HUES64 (cell line): ENCODE data around the gene MEGF11.
"Not testable (repeated sequence)": the region's sequence is repeated elsewhere in the genome, so short reads cannot be mapped to it uniquely, and the experiment has no call there.

Source experiments
- H3K27ac ChIP-seq: 2 replicates; pipeline ENCODE4 v1.7.0; 2013; ENCODE audit warnings: low read depth, low read length, inconsistent platforms
- H3K27me3 ChIP-seq: 2 replicates; pipeline ENCODE4 v1.6.1; 2013; ENCODE audit warnings: mild to moderate bottlenecking, low read length; ENCODE audit not compliant: insufficient read depth
- H3K36me3 ChIP-seq: 2 replicates; pipeline ENCODE4 v1.6.1; 2013; ENCODE audit warnings: mild to moderate bottlenecking, low read length; ENCODE audit not compliant: insufficient read depth
- H3K4me1 ChIP-seq: 2 replicates; pipeline ENCODE4 v1.6.1; 2013; ENCODE audit warnings: mild to moderate bottlenecking, low read length, moderate library complexity; ENCODE audit not compliant: insufficient read depth
- H3K4me3 ChIP-seq: 2 replicates; pipeline ENCODE4 v1.5.1; 2013; ENCODE audit warnings: mild to moderate bottlenecking, low read length, moderate library complexity
- H3K9ac ChIP-seq: 2 replicates; pipeline ENCODE4 v1.6.1; 2013; ENCODE audit warnings: mild to moderate bottlenecking, low read depth, low read length
- H3K9me3 ChIP-seq: 2 replicates; pipeline ENCODE4 v1.6.1; 2013; ENCODE audit warnings: low read depth, low read length; ENCODE audit not compliant: insufficient read depth
- WGBS: fragments of 150-250, 120-280 bp; methylation state at CpG from one replicate; pipeline ENCODE4 v1.1.7; 2013; ENCODE audit warnings: missing lambda C conversion rate; 5-methylcytosine and 5-hydroxymethylcytosine counted together

The MEGF11 gene

GRCh38 chr15:65978110-65978509 is 275.4 kb downstream of the MEGF11 start:
- 83% methylated on average over 1 of the region's 1 CpG for WGBS
- Histone ChIP-seq H3K27me3 (peaks cover 6% of the 10 kb centered on the region), H3K36me3 (no peaks in the 10 kb centered on the region), H3K9me3 (no peaks in the 10 kb centered on the region), H3K4me3 (no peak overlapping the region), H3K4me1 (peaks cover 16% of the 10 kb centered on the region), H3K27ac (no peak overlapping the region), H3K9ac (no peak overlapping the region)

- not testable (repeated sequence) for H3K27me3 ChIP-seq, H3K9ac ChIP-seq, H3K4me3 ChIP-seq, H3K4me1 ChIP-seq, H3K36me3 ChIP-seq, H3K9me3 ChIP-seq, H3K27ac ChIP-seq
- 90% methylated on average over 7 of the region's 7 CpGs for WGBS
Measured at GRCh38 chr15:65976196-65976595, 277.4 kb downstream of the MEGF11 start.

- no peaks in the 10 kb centered on the region for H3K9me3 ChIP-seq
- H3K4me1 ChIP-seq = 0 out of 2 replicates have a peak, but pooled peaks cover 5% of the 10 kb centered on the region
- no peaks in the 10 kb centered on the region for H3K27me3 ChIP-seq
Measured at GRCh38 chr15:65971741-65971995, 281.9 kb downstream of the MEGF11 start.

GRCh38 chr15:65970937-65971740 is 282.4 kb downstream of the MEGF11 start:
- H3K9ac ChIP-seq = no peak overlapping the region
- H3K4me3 ChIP-seq = no peak overlapping the region
- 87% methylated on average over 8 of the region's 8 CpGs for WGBS

More at GRCh38 chr15:65971741-65971995, 281.9 kb downstream of the MEGF11 start:
- Histone ChIP-seq H3K4me3 (no peak overlapping the region), H3K36me3 (no peaks in the 10 kb centered on the region), H3K9ac (no peak overlapping the region), H3K27ac (no peak overlapping the region)

DNA sequence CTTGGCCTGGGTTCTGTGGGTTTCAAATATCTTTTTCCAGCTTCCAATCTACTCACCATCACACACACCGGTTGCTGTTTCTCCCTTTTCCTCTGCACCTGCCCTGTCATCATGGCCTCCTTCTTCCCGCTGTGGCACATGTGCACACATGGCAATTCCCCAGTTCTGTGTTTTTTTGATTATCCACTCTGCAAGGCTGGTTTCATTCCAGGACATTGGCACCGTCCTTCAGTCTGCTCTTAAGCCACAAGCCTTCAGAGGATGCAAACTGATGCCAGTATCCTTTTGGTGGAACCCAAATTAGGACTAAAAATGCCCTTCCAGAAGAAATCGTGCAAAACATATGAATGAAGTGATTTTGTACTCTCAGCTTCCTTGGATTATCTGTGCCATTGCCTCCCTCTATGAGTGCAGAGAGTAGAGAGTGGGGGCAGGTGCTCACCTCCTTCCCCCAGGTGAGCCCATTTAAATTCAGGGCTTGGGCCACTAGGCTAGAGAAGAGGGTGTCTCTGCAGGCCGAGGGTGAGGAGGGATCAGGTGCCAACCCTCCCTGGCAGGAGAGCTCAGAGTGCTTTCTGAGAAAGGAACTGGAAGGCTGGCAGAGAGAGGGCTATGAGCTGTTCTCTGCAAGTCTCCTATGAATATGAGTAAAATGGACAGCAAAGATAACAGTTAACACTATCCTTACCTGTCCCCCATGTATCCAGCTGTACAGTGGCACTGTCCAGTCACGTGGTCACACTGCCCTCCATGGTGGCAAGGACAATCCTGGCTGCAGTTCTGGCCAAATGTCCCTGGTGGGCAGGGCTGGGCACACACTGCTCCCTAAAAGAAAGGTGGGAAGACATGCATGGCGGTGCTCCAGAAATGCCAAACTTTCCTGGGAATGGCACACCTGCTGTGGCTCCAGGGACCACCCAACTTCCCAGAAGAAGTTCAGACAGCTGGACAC is 283.4 kb downstream of the MEGF11 start:
- 90% methylated on average over 7 of the region's 7 CpGs for WGBS
- no peaks in the 10 kb centered on the region for H3K9me3 ChIP-seq
- H3K4me3 ChIP-seq = no peak overlapping the region
- peaks cover 7% of the 10 kb centered on the region; the same call in 1 of the 2 replicates for H3K4me1 ChIP-seq
- H3K9ac ChIP-seq = no peak overlapping the region
- H3K27me3 ChIP-seq = no peaks in the 10 kb centered on the region
- H3K27ac ChIP-seq = no peak overlapping the region
- H3K36me3 ChIP-seq = no peaks in the 10 kb centered on the region

More at GRCh38 chr15:65970937-65971740, 282.4 kb downstream of the MEGF11 start:
- Histone ChIP-seq H3K9me3 (no peaks in the 10 kb centered on the region), H3K36me3 (no peaks in the 10 kb centered on the region), H3K27ac (no peak overlapping the region), H3K27me3 (no peaks in the 10 kb centered on the region), H3K4me1 (0 out of 2 replicates have a peak, but pooled peaks cover 5% of the 10 kb centered on the region)

DNA sequence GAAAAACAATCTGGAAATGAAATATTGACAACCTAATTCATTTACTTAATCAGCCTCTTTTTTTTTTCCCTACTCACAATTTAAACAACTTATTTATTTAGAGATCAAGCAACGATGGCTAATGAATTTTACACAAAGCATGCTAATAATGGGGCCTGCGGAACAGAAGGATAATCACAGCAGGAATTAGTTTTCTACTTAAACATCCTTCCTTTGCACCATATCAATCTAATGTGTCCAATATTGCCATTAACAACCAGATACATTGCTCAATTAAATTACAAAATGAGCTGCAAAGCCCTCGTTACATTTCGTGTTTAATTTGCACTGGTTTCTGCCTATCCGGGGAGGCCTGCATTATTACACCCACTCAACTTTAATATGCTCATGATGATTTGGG is 285.0 kb downstream of the MEGF11 start:
- H3K9ac ChIP-seq = no peak overlapping the region
- H3K36me3 ChIP-seq = no peaks in the 10 kb centered on the region
- peaks cover 3% of the 10 kb centered on the region; the same call in 1 of the 2 replicates for H3K4me1 ChIP-seq
- no peaks in the 10 kb centered on the region for H3K27me3 ChIP-seq
- H3K9me3 ChIP-seq = no peaks in the 10 kb centered on the region
- no peak overlapping the region for H3K27ac ChIP-seq
- WGBS = 91% methylated on average over 5 of the region's 5 CpGs
- H3K4me3 ChIP-seq = no peak overlapping the region

GRCh38 chr15:65964792-65965433 is 288.6 kb downstream of the MEGF11 start:
- Histone ChIP-seq H3K4me3 (no peak overlapping the region), H3K27me3 (no peaks in the 10 kb centered on the region), H3K4me1 (peaks cover 3% of the 10 kb centered on the region; the same call in 1 of the 2 replicates), H3K9ac (no peak overlapping the region), H3K9me3 (no peaks in the 10 kb centered on the region), H3K27ac (no peak overlapping the region), H3K36me3 (no peaks in the 10 kb centered on the region)
- 89% methylated on average over 14 of the region's 14 CpGs for WGBS

- Histone ChIP-seq H3K27me3 (no peaks in the 10 kb centered on the region), H3K27ac (no peak overlapping the region), H3K9me3 (no peaks in the 10 kb centered on the region), H3K4me1 (peaks cover 3% of the 10 kb centered on the region; the same call in 1 of the 2 replicates), H3K4me3 (no peak overlapping the region), H3K36me3 (no peaks in the 10 kb centered on the region), H3K9ac (no peak overlapping the region)
- WGBS = 77% methylated on average over 13 of the region's 13 CpGs
Measured at GRCh38 chr15:65963911-65964482, 289.6 kb downstream of the MEGF11 start.

GRCh38 chr15:65963358-65963757 is 290.2 kb downstream of the MEGF11 start:
- H3K27me3 ChIP-seq = no peaks in the 10 kb centered on the region
- H3K4me1 ChIP-seq = peaks cover 3% of the 10 kb centered on the region; the same call in 1 of the 2 replicates
- no peak overlapping the region for H3K27ac ChIP-seq
- WGBS = 66% methylated on average over 5 of the region's 5 CpGs
- H3K9ac ChIP-seq = no peak overlapping the region
- H3K36me3 ChIP-seq = no peaks in the 10 kb centered on the region
- H3K9me3 ChIP-seq = no peaks in the 10 kb centered on the region
- no peak overlapping the region for H3K4me3 ChIP-seq

DNA sequence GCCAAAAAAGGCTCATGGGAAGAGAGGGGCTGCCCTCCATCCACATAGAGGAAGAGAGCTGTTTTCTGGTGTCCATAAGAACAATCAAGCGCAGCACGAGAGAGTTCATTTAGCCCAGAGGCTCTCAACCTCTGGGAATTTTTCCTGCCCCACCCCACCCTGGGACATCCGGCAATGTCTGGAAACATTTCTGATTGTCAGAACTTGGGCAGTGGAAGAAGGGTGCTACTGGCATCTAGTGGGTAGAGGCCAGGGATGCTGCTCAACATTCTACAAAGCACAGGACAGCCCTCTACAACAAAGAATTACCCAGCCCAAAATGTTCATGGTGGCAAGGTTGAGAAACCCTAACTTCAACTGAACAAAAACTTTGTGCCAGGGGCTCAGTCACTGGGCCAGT is 291.4 kb downstream of the MEGF11 start:
- Histone ChIP-seq H3K27me3 (no peaks in the 10 kb centered on the region), H3K9me3 (no peaks in the 10 kb centered on the region), H3K9ac (no peak overlapping the region), H3K4me1 (peaks cover 3% of the 10 kb centered on the region; the same call in 1 of the 2 replicates), H3K36me3 (no peaks in the 10 kb centered on the region), H3K4me3 (no peak overlapping the region), H3K27ac (no peak overlapping the region)
- WGBS = 95% methylated on average over 3 of the region's 3 CpGs
